CD4-positive, alpha-beta memory T cell (primary cell): ENCODE results near the gene ADAM15. TPM values are rescaled to one million over a fixed set of nuclear protein-coding genes. Genes with fewer than 3 reads are reported as not detected.

Experiments
- CTCF ChIA-PET: fragments of 350-600 bp; sonication (Branson Sonifier 250); formaldehyde crosslinking; loops from one replicate; lab custom pipeline; 2021; ENCODE audit warnings: inconsistent platforms; ENCODE audit not compliant: partially characterized antibody; lab: Charles Lee
- POLR2A ChIA-PET: fragments of 350-600 bp; sonication (Branson Sonifier 250); formaldehyde crosslinking; loops from one replicate; lab custom pipeline; 2021; ENCODE audit not compliant: partially characterized antibody; lab: Charles Lee
- DNase-seq, 5 donors: peaks; one replicate each; pipeline versions ENCODE4 v3.0.0 to v3.0.0-alpha.2; 2020 to 2022; ENCODE audit warnings: mixed read lengths in 1 of 5
- H3K27ac ChIP-seq: one replicate; pipeline ENCODE4 v1.7.0; 2013; ENCODE audit warnings: low read depth, low read length
- H3K27me3 ChIP-seq: 2 replicates; pipeline ENCODE4 v1.7.0; 2013; ENCODE audit warnings: mild to moderate bottlenecking, low read length, moderate library complexity; ENCODE audit not compliant: insufficient read depth
- H3K36me3 ChIP-seq: 2 replicates; pipeline ENCODE4 v1.7.0; 2013; ENCODE audit warnings: mild to moderate bottlenecking, low read length, moderate library complexity; ENCODE audit not compliant: insufficient read depth
- H3K4me1 ChIP-seq: 2 replicates; pipeline ENCODE4 v1.7.0; 2013; ENCODE audit warnings: mild to moderate bottlenecking, low read length, moderate library complexity; ENCODE audit not compliant: insufficient read depth
- H3K4me3 ChIP-seq, 2 donors: one replicate each; pipeline ENCODE4 v1.7.0; 2013; ENCODE audit warnings: low read length in 2 of 2, mild to moderate bottlenecking in 1 of 2
- H3K9me3 ChIP-seq, 2 donors: one replicate each; pipeline ENCODE4 v1.7.0; 2013; ENCODE audit warnings: low read length in 2 of 2, control low read depth in 1 of 2; ENCODE audit not compliant: control insufficient read depth in 1 of 2
- H3K27ac Mint-ChIP-seq, 7 donors: one replicate each; pipeline ENCODE4 v1.8.0; 2020 to 2021; ENCODE audit warnings: mixed read lengths in 7 of 7, mild to moderate bottlenecking in 6 of 7, inconsistent platforms in 3 of 7, moderate library complexity in 3 of 7
- H3K27me3 Mint-ChIP-seq, 2 donors: one replicate each; pipeline ENCODE4 v1.8.0; 2020 to 2021; ENCODE audit warnings: mixed read lengths in 2 of 2
- H3K36me3 Mint-ChIP-seq, 2 donors: one replicate each; pipeline ENCODE4 v1.8.0; 2020 to 2021; ENCODE audit warnings: mixed read lengths in 2 of 2, inconsistent platforms in 1 of 2, mild to moderate bottlenecking in 1 of 2
- H3K4me1 Mint-ChIP-seq, 4 donors: one replicate each; pipeline ENCODE4 v1.8.0; 2020 to 2021; ENCODE audit warnings: mixed read lengths in 4 of 4, mild to moderate bottlenecking in 1 of 4
- H3K4me3 Mint-ChIP-seq, 8 donors: one replicate each; pipeline ENCODE4 v1.8.0; 2020 to 2021; ENCODE audit warnings: mixed read lengths in 8 of 8, mild to moderate bottlenecking in 7 of 8, moderate library complexity in 6 of 8, inconsistent platforms in 3 of 8
- H3K9me3 Mint-ChIP-seq, 8 donors: one replicate each; pipeline ENCODE4 v1.8.0; 2020 to 2021; ENCODE audit warnings: mixed read lengths in 8 of 8, mild to moderate bottlenecking in 5 of 8, inconsistent platforms in 3 of 8, moderate library complexity in 1 of 8
- intact Hi-C: fragments of 100-400 bp; cut with micrococcal nuclease; formaldehyde crosslinking; loops from one replicate; pipeline ENCODE4 v1.15.1; 2023
- polyA plus RNA-seq, 2 donors: library from polyadenylated mRNA; unstranded; fragments of 300-500 nt; fragmentation: Illumina TruSeq; gene quantifications; one replicate each; pipeline ENCODE4 v1.2.3, GENCODE V29; 2021
- total RNA-seq, 2 experiments: library from RNA; stranded (reverse); gene quantifications; one replicate each; pipeline ENCODE4 v1.2.3, GENCODE V29; 2021

Gene ADAM15
- total and polyA plus RNA-seq, 4 experiments from 2014 or later = 14.8 to 39.8 (median 25.9) TPM

GRCh38 chr1:155019377-155020245, 31.5 kb upstream of the ADAM15 start:
- no peaks in the 10 kb centered on the region for H3K9me3 ChIP-seq
- H3K4me1 ChIP-seq = peaks cover 41% of the 10 kb centered on the region
- Mint-ChIP-seq H3K4me3 (peak overlapping the region in 4 of 8 donors; percentile 9 to 43 (median 22)), H3K36me3 (peaks cover 9 to 14% of the 10 kb centered on the region in 2 donors), H3K9me3 (peaks cover 0 to 1% (median 0%) of the 10 kb centered on the region in 8 donors), H3K27me3 (no peaks in the 10 kb centered on the region), H3K4me1 (peaks cover 31 to 63% (median 47%) of the 10 kb centered on the region in 4 donors), H3K27ac (peak overlapping the region; percentile 65 to 91 (median 87))
- ChIA-PET POLR2A (interaction anchor here (0.6 to 38.9 kb wide), 5 partner anchors 11 to 49 kb away, joined by 3 to 1543 read pairs (median 67); partner anchors contain the start of genes CKS1B, FLAD1, LENEP and PBXIP1), CTCF (interaction anchor here (0.7 to 18.7 kb wide), 15 partner anchors 8 to 460 kb away, joined by 3 to 381 read pairs (median 3); partner anchors contain the start of genes ADAM15, CKS1B, FLAD1 and LENEP)
- DNase-seq = no peak
- H3K4me3 ChIP-seq = no peak overlapping the region
- no peaks in the 10 kb centered on the region for H3K27me3 ChIP-seq
- intact Hi-C loops = no loop called here
- peaks cover 8% of the 10 kb centered on the region for H3K36me3 ChIP-seq
- no peak overlapping the region for H3K27ac ChIP-seq

- peaks cover 19 to 39% (median 27%) of the 10 kb centered on the region in 4 donors for H3K4me1 Mint-ChIP-seq
- ChIA-PET POLR2A (interaction anchor here (1.0 to 38.9 kb wide), 5 partner anchors 9 to 86 kb away, joined by 3 to 1543 read pairs (median 5); partner anchors contain the start of genes CKS1B, FLAD1, PBXIP1 and PMVK), CTCF (interaction anchor here (1.0 to 18.7 kb wide), 4 partner anchors 23 to 39 kb away, joined by 3 to 381 read pairs (median 6); partner anchors contain the start of genes LENEP and ZBTB7B)
- intact Hi-C loops = no loop called here
- peaks cover 0 to 1% (median 0%) of the 10 kb centered on the region in 8 donors for H3K9me3 Mint-ChIP-seq
- no peak overlapping the region for H3K4me3 ChIP-seq
- no peaks in the 10 kb centered on the region for H3K27me3 Mint-ChIP-seq
- DNase-seq = no peak
- H3K27me3 ChIP-seq = no peaks in the 10 kb centered on the region
- H3K27ac ChIP-seq = no peak overlapping the region
- no peak overlapping the region for H3K4me3 Mint-ChIP-seq
- no peaks in the 10 kb centered on the region for H3K9me3 ChIP-seq
- H3K27ac Mint-ChIP-seq = peak overlapping the region in 3 of 7 donors; percentile 72 to 85 (median 81)
- H3K36me3 ChIP-seq = no peaks in the 10 kb centered on the region
- H3K4me1 ChIP-seq = peaks cover 14% of the 10 kb centered on the region
- peaks cover 2 to 4% of the 10 kb centered on the region in 2 donors for H3K36me3 Mint-ChIP-seq
Measured at GRCh38 chr1:155022136-155022926, 28.8 kb upstream of the ADAM15 start.

GRCh38 chr1:155022927-155023236, 28.2 kb upstream of the ADAM15 start:
- DNase-seq = no peak
- Mint-ChIP-seq H3K4me3 (no peak overlapping the region), H3K27me3 (no peaks in the 10 kb centered on the region), H3K36me3 (peaks cover 0 to 4% of the 10 kb centered on the region in 2 donors), H3K4me1 (peaks cover 19 to 35% (median 23%) of the 10 kb centered on the region in 4 donors), H3K27ac (peak overlapping the region in 3 of 7 donors; percentile 72 to 85 (median 81)), H3K9me3 (peaks cover 0 to 1% (median 0%) of the 10 kb centered on the region in 8 donors)
- H3K27me3 ChIP-seq = no peaks in the 10 kb centered on the region
- ChIA-PET POLR2A (interaction anchor here (1.0 to 38.9 kb wide), 4 partner anchors 10 to 86 kb away, joined by 3 to 1543 read pairs (median 10); partner anchors contain the start of genes CKS1B, FLAD1, PBXIP1 and PMVK), CTCF (interaction anchor here (1.0 to 18.7 kb wide), 6 partner anchors 16 to 42 kb away, joined by 3 to 381 read pairs (median 4); partner anchors contain the start of genes LENEP and ZBTB7B)
- intact Hi-C loops = no loop called here
- no peaks in the 10 kb centered on the region for H3K9me3 ChIP-seq
- H3K4me3 ChIP-seq = no peak overlapping the region
- peaks cover 8% of the 10 kb centered on the region for H3K4me1 ChIP-seq
- no peak overlapping the region for H3K27ac ChIP-seq
- H3K36me3 ChIP-seq = no peaks in the 10 kb centered on the region

GRCh38 chr1:155023627-155024026, 27.5 kb upstream of the ADAM15 start:
- H3K4me1 Mint-ChIP-seq = peaks cover 18 to 31% (median 22%) of the 10 kb centered on the region in 4 donors
- no peak overlapping the region for H3K4me3 Mint-ChIP-seq
- H3K36me3 ChIP-seq = no peaks in the 10 kb centered on the region
- CTCF ChIA-PET = interaction anchor here (0.6 to 18.7 kb wide), 5 partner anchors 15 to 43 kb away, joined by 3 to 381 read pairs (median 3); partner anchors contain the start of genes LENEP and ZBTB7B
- POLR2A ChIA-PET = interaction anchor here (1.1 to 38.9 kb wide), 3 partner anchors 11 to 53 kb away, joined by 3 to 1543 read pairs (median 15); partner anchors contain the start of genes CKS1B, FLAD1, PBXIP1 and PYGO2
- no peaks in the 10 kb centered on the region for H3K27me3 Mint-ChIP-seq
- H3K9me3 ChIP-seq = no peaks in the 10 kb centered on the region
- no peaks in the 10 kb centered on the region for H3K27me3 ChIP-seq
- H3K27ac Mint-ChIP-seq = no peak overlapping the region
- H3K4me1 ChIP-seq = peaks cover under 1% of the 10 kb centered on the region
- intact Hi-C loops = no loop called here
- DNase-seq = no peak
- no peak overlapping the region for H3K27ac ChIP-seq
- H3K36me3 Mint-ChIP-seq = peaks cover 0 to 4% of the 10 kb centered on the region in 2 donors
- H3K4me3 ChIP-seq = no peak overlapping the region
- peaks cover 0 to 1% (median 0%) of the 10 kb centered on the region in 8 donors for H3K9me3 Mint-ChIP-seq

- no peak overlapping the region for H3K27ac Mint-ChIP-seq
- ChIA-PET CTCF (interaction anchor here (1.0 kb wide), 1 partner anchor 54 kb away, joined by 3 read pairs; the partner anchor contains the start of gene EFNA3), POLR2A (interaction anchor here (38.9 kb wide), 1 partner anchor 54 kb away, joined by 1543 read pairs; the partner anchor contains the start of genes CKS1B, FLAD1, PBXIP1 and PYGO2)
- peaks cover 12 to 24% (median 18%) of the 10 kb centered on the region in 4 donors for H3K4me1 Mint-ChIP-seq
- Histone ChIP-seq H3K27ac (no peak overlapping the region), H3K4me3 (no peak overlapping the region), H3K36me3 (no peaks in the 10 kb centered on the region), H3K9me3 (no peaks in the 10 kb centered on the region), H3K4me1 (no peaks in the 10 kb centered on the region), H3K27me3 (no peaks in the 10 kb centered on the region)
- H3K36me3 Mint-ChIP-seq = peaks cover 0 to 4% of the 10 kb centered on the region in 2 donors
- intact Hi-C loops = no loop called here
- H3K9me3 Mint-ChIP-seq = peaks cover 0 to 1% (median 0%) of the 10 kb centered on the region in 8 donors
- no peak overlapping the region for H3K4me3 Mint-ChIP-seq
- H3K27me3 Mint-ChIP-seq = no peaks in the 10 kb centered on the region
- DNase-seq = no peak
Measured at GRCh38 chr1:155024315-155024714, 26.8 kb upstream of the ADAM15 start.

- H3K36me3 Mint-ChIP-seq = no peaks in the 10 kb centered on the region
- intact Hi-C loops = no loop called here
- H3K27ac Mint-ChIP-seq = no peak overlapping the region
- Histone ChIP-seq H3K27me3 (no peaks in the 10 kb centered on the region), H3K36me3 (no peaks in the 10 kb centered on the region), H3K27ac (no peak overlapping the region), H3K4me3 (no peak overlapping the region), H3K9me3 (no peaks in the 10 kb centered on the region), H3K4me1 (no peaks in the 10 kb centered on the region)
- ChIA-PET CTCF (no interaction called here), POLR2A (interaction anchor here (0.5 kb wide), 1 partner anchor 419 kb away, joined by 7 read pairs; no protein-coding TSS in a partner anchor)
- H3K27me3 Mint-ChIP-seq = no peaks in the 10 kb centered on the region
- H3K4me3 Mint-ChIP-seq = no peak overlapping the region
- DNase-seq = no peak
- peaks cover 0 to 1% (median 0%) of the 10 kb centered on the region in 8 donors for H3K9me3 Mint-ChIP-seq
- H3K4me1 Mint-ChIP-seq = peaks cover 4 to 15% (median 10%) of the 10 kb centered on the region in 4 donors
Measured at GRCh38 chr1:155026154-155026553, 25.0 kb upstream of the ADAM15 start.
